Measurements from ENCODE around the gene THAP7.

GRCh38 chr22:20957102-20957682 lies 44.7 kb downstream of the THAP7 start:
- TF ChIP-seq CTCF (IDR thresholded peaks at IDR 0.05; ENCODE audit: borderline replicate concordance, extremely low read depth, low read length, poor library complexity, severe bottlenecking) (no peak), EZH2 (IDR thresholded peaks at IDR 0.05; ENCODE audit: borderline replicate concordance, low read depth, low read length, severe bottlenecking) (no peak)

Data from DND-41 (cell line).